Endothelial cell of umbilical vein (primary cell): Measurements from ENCODE around the gene SEZ6L2.

Experiments used
- POLR2A ChIP-seq: IDR thresholded peaks from 2 replicates; pipeline ENCODE4 v1.6.1; 2012; ENCODE audit warnings: low read depth, mild to moderate bottlenecking, control low read depth, low read length
- TF ChIP-seq, protein P1 (sequence below), 2 donors: IDR thresholded peaks; 1 replicate in 1 of 2; 2 replicates in 1 of 2; pipeline ENCODE4 v1.5.1; 2011; ENCODE audit warnings: low read length in 2 of 2, mild to moderate bottlenecking in 2 of 2, moderate library complexity in 2 of 2, control low read depth in 1 of 2, inconsistent platforms in 1 of 2, low read depth in 1 of 2; ENCODE audit not compliant: insufficient read depth in 1 of 2; ENCODE audit errors: extremely low read depth in 1 of 2

DNA sequence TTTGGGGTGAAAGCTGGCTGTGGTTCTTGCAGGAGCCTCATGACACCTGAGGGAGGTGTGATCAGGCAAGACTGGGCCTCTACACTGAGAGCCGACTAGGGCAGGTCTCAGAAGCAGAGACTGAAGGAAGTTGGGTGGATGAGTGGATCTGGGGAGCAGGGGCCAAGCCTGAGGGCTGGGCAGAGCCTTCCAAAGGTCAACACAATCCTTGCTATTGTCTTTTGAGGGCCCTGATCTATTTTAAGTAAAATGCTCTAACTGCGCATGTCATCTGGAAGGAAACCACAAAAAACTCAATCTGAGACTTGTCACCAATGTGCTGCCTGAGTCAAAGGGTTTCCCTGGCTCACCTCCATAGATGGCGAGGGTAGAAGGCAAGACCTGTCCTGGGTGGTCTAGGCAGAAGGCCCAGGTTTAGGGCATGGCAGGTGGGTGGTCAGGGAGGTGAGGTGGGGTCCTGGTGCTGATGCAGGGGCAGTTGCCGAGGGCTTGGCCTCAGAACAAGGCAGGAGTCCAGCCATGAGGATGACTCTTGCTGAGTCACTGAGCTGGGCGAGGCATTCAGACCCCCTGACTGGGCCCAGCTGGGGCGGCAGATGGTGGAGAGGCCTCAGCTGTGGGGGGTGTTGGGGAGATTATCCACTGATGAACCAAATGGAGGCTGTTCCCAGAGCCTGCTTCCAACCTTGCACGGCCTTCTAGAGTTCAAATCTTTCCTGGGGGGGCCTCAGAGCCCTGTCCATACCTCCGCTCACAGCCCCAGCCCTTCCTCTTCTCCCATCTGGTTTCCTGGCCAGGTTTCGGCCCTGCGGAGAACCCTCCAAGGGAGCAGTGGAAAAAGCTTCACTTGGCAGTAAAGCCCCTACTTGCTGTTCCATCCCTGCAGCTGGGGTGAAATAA lies 74.0 kb downstream of the SEZ6L2 start:
- TF ChIP-seq, protein P1, sequence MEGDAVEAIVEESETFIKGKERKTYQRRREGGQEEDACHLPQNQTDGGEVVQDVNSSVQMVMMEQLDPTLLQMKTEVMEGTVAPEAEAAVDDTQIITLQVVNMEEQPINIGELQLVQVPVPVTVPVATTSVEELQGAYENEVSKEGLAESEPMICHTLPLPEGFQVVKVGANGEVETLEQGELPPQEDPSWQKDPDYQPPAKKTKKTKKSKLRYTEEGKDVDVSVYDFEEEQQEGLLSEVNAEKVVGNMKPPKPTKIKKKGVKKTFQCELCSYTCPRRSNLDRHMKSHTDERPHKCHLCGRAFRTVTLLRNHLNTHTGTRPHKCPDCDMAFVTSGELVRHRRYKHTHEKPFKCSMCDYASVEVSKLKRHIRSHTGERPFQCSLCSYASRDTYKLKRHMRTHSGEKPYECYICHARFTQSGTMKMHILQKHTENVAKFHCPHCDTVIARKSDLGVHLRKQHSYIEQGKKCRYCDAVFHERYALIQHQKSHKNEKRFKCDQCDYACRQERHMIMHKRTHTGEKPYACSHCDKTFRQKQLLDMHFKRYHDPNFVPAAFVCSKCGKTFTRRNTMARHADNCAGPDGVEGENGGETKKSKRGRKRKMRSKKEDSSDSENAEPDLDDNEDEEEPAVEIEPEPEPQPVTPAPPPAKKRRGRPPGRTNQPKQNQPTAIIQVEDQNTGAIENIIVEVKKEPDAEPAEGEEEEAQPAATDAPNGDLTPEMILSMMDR (IDR thresholded peaks at IDR 0.05; ENCODE audit: extremely low read depth in 1 of 2, insufficient read depth in 1 of 2, low read depth in 1 of 2, low read length in 2 of 2) = no peak
- no peak for TF ChIP-seq POLR2A
